ENCODE measurements around the gene MSH3. TPM values are rescaled to one million over a fixed set of nuclear protein-coding genes. Genes with fewer than 3 reads are reported as not detected.
"Not testable (repeated sequence)": the region's sequence is repeated elsewhere in the genome, so short reads cannot be mapped to it uniquely, and the experiment has no call there.

The MSH3 gene
- total RNA-seq, 1 experiment from 2014 or later, result 12.9 TPM

DNA sequence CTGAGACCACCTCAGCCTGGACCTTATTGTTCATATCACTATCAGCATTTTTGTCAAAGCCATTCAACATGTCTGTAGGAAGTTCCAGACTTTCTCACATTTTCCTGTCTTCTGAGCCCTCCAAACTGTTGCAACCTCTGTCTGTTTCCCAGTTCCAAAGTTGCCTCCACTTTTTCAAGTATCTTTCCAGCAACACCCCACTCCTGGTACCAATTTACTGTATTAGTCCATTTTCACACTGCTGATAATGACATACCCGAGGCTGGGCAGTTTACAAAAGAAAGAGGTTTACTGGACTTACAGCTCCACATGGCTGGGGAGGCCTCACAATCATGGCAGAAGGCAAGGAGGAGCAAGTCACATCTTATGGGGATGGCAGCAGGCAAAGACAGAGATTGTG is 195.7 kb downstream of the MSH3 start:
- H3K36me3 ChIP-seq; H3K4me1 ChIP-seq (replicated peaks); H3K9me3 ChIP-seq (replicated peaks); H3K27ac ChIP-seq; DNase-seq (ENCODE audit: low read depth in 1 of 2, low spot score in 2 of 2); H3K27me3 ChIP-seq (replicated peaks); H3K4me3 ChIP-seq: not testable (repeated sequence)

DNA sequence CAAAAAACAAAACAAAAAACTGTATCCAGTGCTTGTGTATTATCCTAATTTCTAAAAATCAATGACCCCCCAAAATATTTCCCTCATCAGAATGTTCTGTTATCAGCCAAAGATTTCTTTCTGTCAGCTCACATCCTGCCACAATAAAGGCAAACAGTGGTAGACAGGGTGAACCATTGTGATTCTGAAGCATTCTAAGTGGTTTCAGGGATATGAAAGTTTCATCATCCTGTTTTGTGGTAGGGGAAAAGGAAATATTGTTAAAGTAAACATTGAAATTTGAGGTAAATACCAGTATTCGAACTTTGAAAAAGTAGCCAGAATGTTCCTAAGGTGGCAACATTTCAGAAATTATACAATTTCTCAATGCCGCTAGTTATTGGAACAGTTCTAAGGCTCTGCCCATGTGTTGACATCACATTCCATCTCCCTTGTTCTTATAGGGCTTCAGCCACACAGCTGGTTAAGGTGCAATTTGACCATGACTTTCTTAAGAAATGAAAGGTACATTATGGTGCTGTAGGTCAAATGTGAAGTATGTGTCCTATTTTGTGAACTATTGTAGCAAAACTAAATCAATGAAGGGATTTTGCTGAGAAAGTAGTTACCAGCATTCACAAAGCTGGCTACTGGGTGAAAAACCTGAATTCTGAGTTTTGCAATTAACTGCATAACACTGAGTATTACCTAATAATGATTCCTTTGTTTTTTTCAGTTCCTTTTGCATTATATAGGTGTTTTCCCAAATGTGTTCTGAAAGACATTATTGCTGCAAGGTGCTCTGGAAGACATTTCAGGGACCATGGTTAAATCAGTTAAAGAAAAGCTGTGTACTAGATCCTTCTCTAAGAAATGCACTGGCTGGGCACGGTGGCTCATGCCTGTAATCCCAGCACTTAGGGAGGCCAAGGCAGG is 198.1 kb downstream of the MSH3 start:
- DNase-seq (ENCODE audit: low read depth in 1 of 2, low spot score in 2 of 2), result no peak
- no peak overlapping the region for H3K27ac ChIP-seq
- no peaks in the 10 kb centered on the region for H3K4me1 ChIP-seq (replicated peaks)
- peaks cover 8% of the 10 kb centered on the region; the same call in 1 of the 2 replicates for H3K9me3 ChIP-seq (replicated peaks)
- no peaks in the 10 kb centered on the region for H3K27me3 ChIP-seq (replicated peaks)
- H3K4me3 ChIP-seq, result no peak overlapping the region
- H3K36me3 ChIP-seq, result no peaks in the 10 kb centered on the region; the same call in 1 of the 2 replicates

DNA sequence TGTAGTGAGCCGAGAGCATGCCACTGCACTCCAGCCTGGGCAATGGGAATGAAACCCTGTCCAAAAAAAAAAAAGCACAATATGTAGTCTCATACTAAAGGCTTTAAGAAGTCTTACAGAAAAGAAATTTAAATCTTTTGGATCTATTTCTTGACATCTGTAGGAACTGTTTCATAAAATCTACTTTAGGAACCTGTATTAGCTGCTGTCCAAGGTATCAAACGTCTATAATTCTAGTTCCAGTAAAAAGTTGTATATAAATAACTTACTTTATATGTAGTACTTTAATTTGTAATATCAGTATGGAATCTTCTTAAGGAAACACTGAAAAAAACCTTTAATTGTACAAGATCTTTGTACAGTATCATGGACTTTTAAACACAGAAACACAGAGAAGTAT is 199.0 kb downstream of the MSH3 start:
- no peak for DNase-seq (ENCODE audit: low read depth in 1 of 2, low spot score in 2 of 2)
- H3K27me3 ChIP-seq (replicated peaks), result no peaks in the 10 kb centered on the region
- H3K36me3 ChIP-seq, result no peaks in the 10 kb centered on the region; the same call in 1 of the 2 replicates
- H3K4me1 ChIP-seq (replicated peaks), result no peaks in the 10 kb centered on the region
- H3K4me3 ChIP-seq, result no peak overlapping the region
- H3K27ac ChIP-seq, result no peak overlapping the region
- H3K9me3 ChIP-seq (replicated peaks), result peaks cover 8% of the 10 kb centered on the region; the same call in 1 of the 2 replicates

DNA sequence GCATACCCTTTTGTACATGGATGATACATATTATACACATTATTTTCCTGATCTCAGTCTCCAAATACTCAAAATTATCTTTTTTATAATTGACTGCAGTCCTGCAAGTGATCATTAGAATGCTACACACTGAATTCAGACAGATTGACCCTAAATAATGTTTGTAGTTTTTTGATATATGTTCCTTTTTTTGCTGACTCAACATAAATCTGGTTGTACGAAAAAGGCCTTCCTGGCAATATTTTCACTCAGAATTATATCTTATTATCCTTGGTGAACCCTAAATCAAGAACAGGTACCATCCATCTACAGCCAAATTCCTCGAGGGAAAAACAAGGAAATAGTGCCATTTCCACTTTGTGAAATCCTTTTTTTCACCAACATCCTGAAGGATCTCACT is 200.1 kb downstream of the MSH3 start:
- DNase-seq (ENCODE audit: low read depth in 1 of 2, low spot score in 2 of 2), result no peak
- H3K27ac ChIP-seq, result no peak overlapping the region
- H3K27me3 ChIP-seq (replicated peaks), result no peaks in the 10 kb centered on the region
- no peaks in the 10 kb centered on the region for H3K4me1 ChIP-seq (replicated peaks)
- no peak overlapping the region for H3K4me3 ChIP-seq
- peaks cover 5% of the 10 kb centered on the region; the same call in 1 of the 2 replicates for H3K9me3 ChIP-seq (replicated peaks)
- no peaks in the 10 kb centered on the region; the same call in 1 of the 2 replicates for H3K36me3 ChIP-seq

DNA sequence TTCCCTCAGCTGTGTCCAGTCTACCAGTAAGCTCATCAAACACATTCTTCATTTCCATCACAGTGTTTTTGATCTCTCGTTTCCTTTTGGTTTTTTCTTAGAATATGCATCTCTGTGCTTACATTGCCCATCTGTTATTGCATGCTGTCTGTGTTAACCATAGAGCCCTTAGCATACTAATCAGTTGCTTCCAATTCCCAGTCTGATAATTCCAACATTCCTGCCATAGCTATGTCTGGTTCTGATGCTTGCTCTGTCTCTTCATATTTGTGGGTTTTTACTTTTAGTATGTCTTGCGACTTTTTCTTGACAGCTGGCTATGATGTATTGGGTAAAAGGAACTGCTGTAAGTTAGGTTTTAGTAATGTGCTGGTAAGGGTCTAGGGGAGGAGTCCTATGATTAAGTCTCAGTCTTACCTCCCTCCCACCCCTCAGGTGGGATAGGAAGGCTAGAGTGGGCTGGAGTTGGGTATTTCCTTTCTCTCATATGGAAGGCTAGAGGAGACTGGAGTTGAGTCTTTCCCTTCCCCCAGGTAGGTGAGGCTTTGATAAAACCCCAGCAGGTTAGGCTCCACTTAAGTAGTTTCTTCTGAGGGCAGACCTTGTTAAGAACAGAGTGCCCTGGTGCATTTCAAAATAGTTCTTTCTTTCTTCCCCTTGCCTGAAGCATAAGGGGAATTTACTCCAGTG is 206.6 kb downstream of the MSH3 start:
- Histone ChIP-seq H3K36me3 (no peaks in the 10 kb centered on the region), H3K27me3 (replicated peaks) (no peaks in the 10 kb centered on the region), H3K27ac (no peak overlapping the region), H3K4me1 (replicated peaks) (no peaks in the 10 kb centered on the region), H3K4me3 (no peak overlapping the region), H3K9me3 (replicated peaks) (no peaks in the 10 kb centered on the region)
- no peak for DNase-seq (ENCODE audit: low read depth in 1 of 2, low spot score in 2 of 2)

DNA sequence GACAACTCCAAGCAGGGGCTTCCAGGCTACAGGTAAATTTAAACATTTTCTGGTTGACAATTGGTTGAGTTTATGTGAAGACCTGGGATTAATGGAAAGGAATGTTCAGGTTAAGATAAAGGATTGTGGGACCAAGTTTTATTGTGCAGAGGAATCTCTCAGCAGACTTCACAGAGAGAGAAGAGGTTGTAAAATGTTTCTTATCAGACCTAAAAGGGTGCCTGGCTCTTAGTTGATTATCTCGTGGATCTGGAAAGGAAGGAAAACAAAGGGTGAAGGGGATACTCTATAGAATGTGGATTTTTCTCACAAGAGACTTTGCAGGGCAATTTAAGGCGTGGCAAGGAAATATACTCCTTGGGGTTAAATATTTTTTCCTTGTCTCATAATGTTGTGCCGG is 209.3 kb downstream of the MSH3 start:
- no peak for DNase-seq (ENCODE audit: low read depth in 1 of 2, low spot score in 2 of 2)
- Histone ChIP-seq H3K27ac (no peak overlapping the region), H3K36me3 (0 out of 2 replicates have a peak, but pooled peaks cover 2% of the 10 kb centered on the region), H3K4me3 (no peak overlapping the region), H3K27me3 (replicated peaks) (no peaks in the 10 kb centered on the region), H3K4me1 (replicated peaks) (no peaks in the 10 kb centered on the region), H3K9me3 (replicated peaks) (no peaks in the 10 kb centered on the region)

DNA sequence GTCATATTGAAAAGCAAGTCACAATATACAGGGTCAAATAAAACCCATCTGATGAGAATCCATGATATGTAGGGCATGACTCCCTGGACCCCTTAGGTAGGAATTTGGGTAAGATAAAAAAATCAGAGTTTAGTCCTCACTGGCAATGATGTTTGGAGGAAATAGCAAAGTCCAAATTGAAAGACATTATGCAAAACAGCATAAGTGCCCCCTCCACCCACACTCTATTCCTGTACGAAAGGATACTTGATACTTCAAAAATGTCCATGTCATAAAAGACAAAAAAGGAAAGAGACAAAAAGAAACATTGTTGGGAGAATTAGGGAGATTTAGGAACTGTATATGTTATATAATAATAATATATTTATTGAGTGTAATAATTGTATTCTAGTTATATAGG is 209.7 kb downstream of the MSH3 start:
- H3K4me3 ChIP-seq, result no peak overlapping the region
- H3K4me1 ChIP-seq (replicated peaks), result no peaks in the 10 kb centered on the region
- no peaks in the 10 kb centered on the region for H3K9me3 ChIP-seq (replicated peaks)
- no peak overlapping the region for H3K27ac ChIP-seq
- no peaks in the 10 kb centered on the region for H3K27me3 ChIP-seq (replicated peaks)
- no peak for DNase-seq (ENCODE audit: low read depth in 1 of 2, low spot score in 2 of 2)
- 0 out of 2 replicates have a peak, but pooled peaks cover 2% of the 10 kb centered on the region for H3K36me3 ChIP-seq

DNA sequence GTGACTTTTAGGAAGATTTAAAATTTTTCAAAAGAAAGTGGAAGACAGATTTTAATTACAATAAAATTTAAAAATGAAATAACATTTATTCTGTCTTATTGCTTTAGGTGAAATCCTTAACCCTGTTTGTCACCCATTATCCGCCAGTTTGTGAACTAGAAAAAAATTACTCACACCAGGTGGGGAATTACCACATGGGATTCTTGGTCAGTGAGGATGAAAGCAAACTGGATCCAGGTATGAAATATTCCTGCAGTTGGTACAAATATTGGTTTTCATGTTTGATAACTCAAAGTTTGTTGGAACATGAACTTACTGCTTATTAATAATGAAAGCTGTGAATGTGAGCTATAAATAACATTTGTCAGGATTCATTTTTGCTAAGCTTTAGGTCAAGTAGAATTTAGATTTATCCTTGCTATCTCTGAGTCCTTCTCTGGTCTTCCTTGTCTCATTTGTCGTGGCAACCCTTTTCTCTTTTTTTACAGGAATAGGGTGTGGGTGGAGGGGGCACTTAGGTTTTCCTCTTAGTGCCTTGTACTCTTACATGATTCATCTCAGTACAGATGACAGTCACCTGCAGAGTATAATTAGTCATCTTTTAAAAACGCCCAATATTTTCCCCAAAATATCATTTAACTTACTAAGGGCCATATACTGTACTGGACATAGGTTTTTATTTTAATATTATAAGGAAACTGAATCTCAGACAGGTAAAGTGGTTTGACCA is 210.4 kb downstream of the MSH3 start:
- no peak for DNase-seq (ENCODE audit: low read depth in 1 of 2, low spot score in 2 of 2)

DNA sequence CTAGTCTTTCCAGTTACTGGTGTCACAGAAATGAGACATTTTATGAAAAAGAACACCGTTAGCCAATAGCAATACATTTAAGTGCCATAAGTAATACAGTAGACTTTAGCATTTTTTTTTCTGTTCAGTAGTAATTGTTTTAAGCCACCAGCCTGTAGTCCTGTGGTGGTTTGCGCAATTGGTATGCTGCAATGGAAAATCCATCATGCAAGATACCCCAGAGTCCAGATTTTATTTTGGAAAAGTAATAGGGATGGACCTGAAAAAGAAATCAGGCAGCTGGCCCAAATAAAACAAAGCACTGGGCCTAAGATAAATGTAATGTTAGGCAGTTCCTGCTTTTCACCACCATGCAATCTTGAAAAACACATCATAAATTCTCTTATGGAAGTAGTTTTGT is 211.1 kb downstream of the MSH3 start:
- no peak for DNase-seq (ENCODE audit: low read depth in 1 of 2, low spot score in 2 of 2)
- Histone ChIP-seq H3K36me3 (0 out of 2 replicates have a peak, but pooled peaks cover 2% of the 10 kb centered on the region), H3K27me3 (replicated peaks) (no peaks in the 10 kb centered on the region), H3K4me3 (no peak overlapping the region), H3K27ac (no peak overlapping the region), H3K4me1 (replicated peaks) (no peaks in the 10 kb centered on the region), H3K9me3 (replicated peaks) (no peaks in the 10 kb centered on the region)

More for the DNA sequence above, 210.4 kb downstream of the MSH3 start:
- Histone ChIP-seq H3K36me3 (0 out of 2 replicates have a peak, but pooled peaks cover 2% of the 10 kb centered on the region), H3K27me3 (replicated peaks) (no peaks in the 10 kb centered on the region), H3K27ac (no peak overlapping the region), H3K4me3 (no peak overlapping the region), H3K9me3 (replicated peaks) (no peaks in the 10 kb centered on the region), H3K4me1 (replicated peaks) (no peaks in the 10 kb centered on the region)

DNA sequence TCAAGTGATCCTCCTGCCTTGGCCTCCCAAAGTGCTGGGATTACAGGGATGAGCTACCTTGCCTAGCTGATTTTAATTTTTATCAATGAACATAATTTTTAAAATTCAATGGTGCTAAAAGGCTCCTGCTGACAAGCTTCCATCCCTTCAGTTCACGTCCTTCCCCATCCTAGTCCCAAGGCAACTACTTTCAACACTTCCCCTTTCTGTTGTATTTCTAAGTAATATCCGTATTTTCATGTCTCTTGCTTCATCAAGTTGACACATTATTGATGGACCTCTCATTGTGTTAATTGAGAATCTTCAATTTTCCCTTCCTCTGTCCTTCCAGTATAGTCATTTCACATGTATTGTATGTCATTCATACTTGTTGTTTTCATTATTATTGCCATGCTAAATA is 211.9 kb downstream of the MSH3 start:
- no peak overlapping the region for H3K27ac ChIP-seq
- H3K9me3 ChIP-seq (replicated peaks), result no peaks in the 10 kb centered on the region
- DNase-seq (ENCODE audit: low read depth in 1 of 2, low spot score in 2 of 2), result no peak
- 0 out of 2 replicates have a peak, but pooled peaks cover 2% of the 10 kb centered on the region for H3K36me3 ChIP-seq
- no peak overlapping the region for H3K4me3 ChIP-seq
- peaks cover 2% of the 10 kb centered on the region for H3K4me1 ChIP-seq (replicated peaks)
- no peaks in the 10 kb centered on the region for H3K27me3 ChIP-seq (replicated peaks)

DNA sequence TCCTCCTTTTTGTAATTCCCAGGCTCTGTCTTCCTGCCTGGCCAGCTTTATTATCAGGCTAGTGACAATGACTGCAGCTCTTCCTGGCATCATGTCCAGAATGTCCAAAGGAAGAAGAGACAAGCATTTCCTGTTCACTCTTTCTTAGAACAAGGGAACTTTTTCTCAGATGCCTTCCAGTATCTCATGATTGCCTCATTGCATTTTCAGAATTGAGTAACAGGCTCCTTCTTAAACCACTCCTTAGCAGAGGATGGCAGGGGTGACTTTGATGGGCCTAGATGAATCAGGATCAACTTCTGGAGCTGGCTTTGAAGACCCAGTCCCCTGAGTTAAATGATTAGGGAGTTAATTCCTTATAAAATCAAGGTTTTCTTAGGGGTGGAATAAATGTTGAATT is 212.8 kb downstream of the MSH3 start:
- Histone ChIP-seq H3K27ac (no peak overlapping the region), H3K4me1 (replicated peaks) (peaks cover 8% of the 10 kb centered on the region), H3K27me3 (replicated peaks) (no peaks in the 10 kb centered on the region), H3K9me3 (replicated peaks) (no peaks in the 10 kb centered on the region), H3K4me3 (no peak overlapping the region), H3K36me3 (peaks cover 3% of the 10 kb centered on the region; the same call in 1 of the 2 replicates)
- no peak for DNase-seq (ENCODE audit: low read depth in 1 of 2, low spot score in 2 of 2)

DNA sequence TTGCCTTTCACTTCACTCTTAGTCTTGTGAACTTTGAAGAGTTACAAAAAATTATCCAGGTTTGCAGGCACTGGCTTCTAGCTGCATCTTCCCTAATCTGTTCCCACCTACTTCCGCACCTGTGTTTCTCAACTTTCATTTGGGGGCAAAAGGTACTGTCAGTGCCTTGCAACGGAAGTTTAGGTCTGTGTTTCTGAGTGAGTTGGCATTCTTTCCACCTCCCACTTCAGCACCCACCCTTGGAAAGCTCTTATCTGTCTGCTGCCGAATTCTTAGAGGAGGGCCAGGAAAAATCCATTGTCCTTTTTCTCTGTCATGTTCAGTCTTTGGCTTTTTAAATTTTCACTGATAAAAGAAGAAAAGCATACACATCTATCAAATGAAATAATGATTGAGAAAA is 216.0 kb downstream of the MSH3 start:
- H3K27me3 ChIP-seq (replicated peaks), result no peaks in the 10 kb centered on the region
- H3K27ac ChIP-seq, result no peak overlapping the region
- H3K36me3 ChIP-seq, result peaks cover 19% of the 10 kb centered on the region
- peaks cover 8% of the 10 kb centered on the region for H3K4me1 ChIP-seq (replicated peaks)
- DNase-seq (ENCODE audit: low read depth in 1 of 2, low spot score in 2 of 2), result no peak
- no peaks in the 10 kb centered on the region for H3K9me3 ChIP-seq (replicated peaks)
- H3K4me3 ChIP-seq, result no peak overlapping the region

DNA sequence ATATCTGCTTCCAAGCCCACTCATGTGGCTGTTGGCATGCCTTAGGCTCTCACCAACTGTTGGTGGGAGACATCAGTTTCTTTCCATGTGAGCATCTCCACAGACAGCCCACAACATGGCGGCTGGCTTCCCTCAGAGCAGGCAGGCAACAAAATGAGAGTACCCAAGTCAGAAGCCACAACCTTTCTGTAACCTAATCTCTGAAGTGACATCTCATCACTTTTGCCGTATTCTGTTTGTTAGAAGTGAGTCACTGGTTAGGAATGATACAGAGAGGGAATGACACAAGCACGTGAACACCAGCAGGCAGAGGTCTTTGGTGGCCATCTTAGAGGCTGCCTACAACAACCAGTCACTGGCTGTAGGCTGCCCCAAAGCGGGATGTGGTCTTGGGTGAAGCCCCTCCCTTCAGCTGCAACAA is 217.1 kb downstream of the MSH3 start:
- H3K36me3 ChIP-seq, result peaks cover 19% of the 10 kb centered on the region
- DNase-seq (ENCODE audit: low read depth in 1 of 2, low spot score in 2 of 2), result peak; percentile 30 to 55
- no peaks in the 10 kb centered on the region for H3K27me3 ChIP-seq (replicated peaks)
- no peaks in the 10 kb centered on the region for H3K9me3 ChIP-seq (replicated peaks)
- peak overlapping the region; percentile 20; the same call in 1 of the 2 replicates for H3K27ac ChIP-seq
- H3K4me1 ChIP-seq (replicated peaks), result peaks cover 8% of the 10 kb centered on the region
- H3K4me3 ChIP-seq, result no peak overlapping the region

All from SJSA1 (cell line).